SK-N-SH (cell line): ENCODE results near the gene RYR3. TPM values are rescaled to one million over a fixed set of nuclear protein-coding genes. Genes with fewer than 3 reads are reported as not detected.

Source experiments
- CTCF ChIA-PET: fragments of 300-600, 350-600 bp; formaldehyde crosslinking; extraction: SDS; loops from one replicate; lab custom pipeline; 2021; lab: Yijun Ruan, JAX
- POLR2A ChIA-PET: fragments of 350-600 bp; sonication (Branson Sonifier 250); formaldehyde crosslinking; extraction: SDS; loops from one replicate; lab custom pipeline; 2020; ENCODE audit warnings: antibody characterized with exemption, inconsistent platforms; lab: Yijun Ruan, JAX
- DNase-seq: peaks from one replicate; pipeline ENCODE4 v3.0.0; 2012
- H2AFZ ChIP-seq: fragments of 200-600 bp; sonication (generic); 2 replicates; pipeline ENCODE4 v1.8.1; 2016; ENCODE audit warnings: antibody characterized with exemption, mild to moderate bottlenecking, low read depth
- H3F3A ChIP-seq: fragments of 200-600 bp; sonication (generic); replicated peaks from 2 replicates; pipeline ENCODE3; 2016; ENCODE audit warnings: antibody characterized with exemption, mild to moderate bottlenecking; ENCODE audit not compliant: insufficient read depth
- H3K27ac ChIP-seq, 2 experiments: fragments of 200-500 bp in 1 of 2; fragments of 200-600 bp in 1 of 2; sonication (Bioruptor generic) in 1 of 2; sonication (generic), shearing (Covaris generic) in 1 of 2; 2 replicates each; pipeline versions ENCODE4 v1.5.1 to v1.6.1; 2014 to 2016; ENCODE audit warnings: low read depth in 2 of 2, inconsistent platforms in 1 of 2, low read length in 1 of 2, mild to moderate bottlenecking in 1 of 2, mixed read lengths in 1 of 2
- H3K27me3 ChIP-seq: fragments of 200-600 bp; sonication (generic), shearing (Covaris generic); 2 replicates; pipeline ENCODE4 v1.6.1; 2016; ENCODE audit warnings: mixed run types; ENCODE audit not compliant: insufficient read depth
- H3K36me3 ChIP-seq, 2 experiments: fragments of 200-500 bp in 1 of 2; fragments of 200-600 bp in 1 of 2; sonication (Bioruptor generic) in 1 of 2; sonication (generic) in 1 of 2; replicated peaks in 1 of 2; 2 replicates each; pipeline versions ENCODE3 to v1.5.1; 2014 to 2016; ENCODE audit warnings: low read length in 1 of 2, mild to moderate bottlenecking in 1 of 2; ENCODE audit not compliant: insufficient read depth in 2 of 2, control insufficient read depth in 1 of 2
- H3K4me1 ChIP-seq, 2 experiments: fragments of 200-500 bp in 1 of 2; fragments of 200-600 bp in 1 of 2; sonication (Bioruptor generic) in 1 of 2; sonication (generic), shearing (Covaris generic) in 1 of 2; 2 replicates each; pipeline versions ENCODE4 v1.5.1 to v1.6.1; 2014 to 2016; ENCODE audit warnings: low read depth in 1 of 2, low read length in 1 of 2, mixed run types in 1 of 2; ENCODE audit not compliant: insufficient read depth in 2 of 2, control insufficient read depth in 1 of 2
- H3K4me2 ChIP-seq: fragments of 200-600 bp; sonication (generic), shearing (Covaris generic); 2 replicates; pipeline ENCODE4 v1.6.1; 2017; ENCODE audit warnings: mixed run types
- H3K4me3 ChIP-seq, 2 experiments: fragments of 200-500 bp in 1 of 2; fragments of 200-600 bp in 1 of 2; sonication (Bioruptor generic) in 1 of 2; sonication (generic), shearing (Covaris generic) in 1 of 2; 2 replicates each; pipeline versions ENCODE4 v1.5.1 to v1.8.1; 2014 to 2016; ENCODE audit warnings: low read depth in 2 of 2, inconsistent platforms in 1 of 2, low read length in 1 of 2, mild to moderate bottlenecking in 1 of 2, mixed read lengths in 1 of 2, moderate library complexity in 1 of 2
- H3K79me2 ChIP-seq: fragments of 200-600 bp; sonication (generic); 2 replicates; pipeline ENCODE4 v1.8.1; 2017; ENCODE audit warnings: mild to moderate bottlenecking; ENCODE audit not compliant: insufficient read depth
- H3K9ac ChIP-seq: fragments of 200-600 bp; sonication (generic); 2 replicates; pipeline ENCODE4 v1.6.1; 2017; ENCODE audit warnings: mixed run types
- H3K9me2 ChIP-seq: fragments of 200-600 bp; sonication (generic); 2 replicates; pipeline ENCODE4 v1.6.1; 2017; ENCODE audit warnings: mixed run types
- H3K9me3 ChIP-seq: fragments of 200-600 bp; sonication (generic); 2 replicates; pipeline ENCODE4 v1.6.1; 2017; ENCODE audit warnings: mixed run types, mild to moderate bottlenecking, moderate library complexity
- H4K20me1 ChIP-seq: fragments of 200-600 bp; sonication (generic); 2 replicates; pipeline ENCODE4 v1.6.1; 2017; ENCODE audit warnings: mild to moderate bottlenecking, mixed run types; ENCODE audit not compliant: insufficient read depth
- FOXJ3 ChIP-seq: sonication (generic); formaldehyde crosslinking; IDR thresholded peaks from 2 replicates; pipeline ENCODE4 v1.5.1; 2020; ENCODE audit warnings: mild to moderate bottlenecking, missing genetic modification reagents
- FOXM1 ChIP-seq: IDR thresholded peaks from 2 replicates; pipeline ENCODE4 v1.4.0; 2012; ENCODE audit warnings: low read depth, mild to moderate bottlenecking
- IRF3 ChIP-seq: fragments of 150-350 bp; IDR thresholded peaks from 2 replicates; pipeline ENCODE4 v1.6.1; 2016; ENCODE audit warnings: mild to moderate bottlenecking, low read depth, low read length
- MAX ChIP-seq: IDR thresholded peaks from 2 replicates; pipeline ENCODE4 v1.4.0; 2012; ENCODE audit warnings: low read depth
- MXI1 ChIP-seq: IDR thresholded peaks from 2 replicates; pipeline ENCODE4 v1.6.1; 2012; ENCODE audit warnings: mild to moderate bottlenecking, low read depth, low read length, improper control_type of control experiment
- NRF1 ChIP-seq: IDR thresholded peaks from 2 replicates; pipeline ENCODE4 v1.6.1; 2012; ENCODE audit warnings: low read depth, mild to moderate bottlenecking, low read length
- PBX3 ChIP-seq: IDR thresholded peaks from 2 replicates; pipeline ENCODE4; 2012
- REST ChIP-seq: IDR thresholded peaks from 2 replicates; pipeline ENCODE4 v1.6.1; 2012; ENCODE audit warnings: mild to moderate bottlenecking, low read depth, low read length, moderate library complexity
- SMC3 ChIP-seq: IDR thresholded peaks from 2 replicates; pipeline ENCODE4 v1.6.1; 2012; ENCODE audit warnings: low read depth, low read length, improper control_type of control experiment
- TAF1 ChIP-seq: IDR thresholded peaks from 2 replicates; pipeline ENCODE4 v1.6.1; 2012; ENCODE audit warnings: low read depth, mild to moderate bottlenecking, low read length, moderate library complexity, borderline replicate concordance
- TCF12 ChIP-seq: IDR thresholded peaks from 2 replicates; pipeline ENCODE4 v1.4.0; 2012
- USF1 ChIP-seq: IDR thresholded peaks from 2 replicates; pipeline ENCODE4 v1.4.0; 2012; ENCODE audit warnings: low read depth, borderline replicate concordance
- ZBTB33 ChIP-seq: IDR thresholded peaks from 2 replicates; pipeline ENCODE4 v1.4.0; 2012; ENCODE audit warnings: low read depth, borderline replicate concordance
- WGBS: methylation state at CpG from one replicate; pipeline ENCODE4 v1.1.6; 2017; ENCODE audit warnings: low lambda C conversion rate; 5-methylcytosine and 5-hydroxymethylcytosine counted together
- polyA plus RNA-seq, 3 experiments: library from polyadenylated mRNA; depleted of rRNA; stranded (reverse); fragments of >200 nt; gene quantifications; 2 replicates each; pipeline ENCODE4 v1.2.3, GENCODE V29; 2012

RYR3 gene
- polyA plus RNA-seq, 1 of the 3 experiments (the other 2 are of a cell fraction), result 0.02 TPM

GRCh38 chr15:33559207-33559890 is 248.6 kb downstream of the RYR3 start:
- H3K36me3 ChIP-seq, result no peaks in the 10 kb centered on the region
- CTCF ChIA-PET, result no interaction called here
- no peaks in the 10 kb centered on the region for H3K27me3 ChIP-seq
- no peak overlapping the region for H3K4me2 ChIP-seq
- TF ChIP-seq FOXM1 (no peak), NRF1 (no peak), ZBTB33 (no peak), SMC3 (no peak), REST (no peak)
- H3K27ac ChIP-seq, result no peak overlapping the region
- 12% methylated on average over 3 of the region's 3 CpGs for WGBS
- no peak overlapping the region for H3K9ac ChIP-seq
- POLR2A ChIA-PET, result no interaction called here
- no peak overlapping the region for H3K4me3 ChIP-seq
- no peaks in the 10 kb centered on the region for H3K4me1 ChIP-seq
- no peak for DNase-seq
- no peaks in the 10 kb centered on the region for H3K79me2 ChIP-seq
- no peaks in the 10 kb centered on the region for H4K20me1 ChIP-seq
- no peaks in the 10 kb centered on the region for H3K9me3 ChIP-seq
- H2AFZ ChIP-seq, result no peak overlapping the region
- H3K9me2 ChIP-seq, result no peaks in the 10 kb centered on the region
- H3F3A ChIP-seq, result no peaks in the 10 kb centered on the region

- ChIA-PET CTCF (no interaction called here), POLR2A (no interaction called here)
- Histone ChIP-seq H3K4me2 (no peak overlapping the region), H3K4me1 (no peaks in the 10 kb centered on the region), H3K27me3 (no peaks in the 10 kb centered on the region), H3K9me2 (no peaks in the 10 kb centered on the region), H3K9me3 (no peaks in the 10 kb centered on the region), H3K9ac (no peak overlapping the region), H3K4me3 (no peak overlapping the region), H3K36me3 (no peaks in the 10 kb centered on the region), H3K79me2 (no peaks in the 10 kb centered on the region), H3K27ac (no peak overlapping the region), H2AFZ (no peak overlapping the region), H3F3A (no peaks in the 10 kb centered on the region), H4K20me1 (no peaks in the 10 kb centered on the region)
- no peak for DNase-seq
- WGBS, result 42% methylated on average over 3 of the region's 3 CpGs
- no peak for TF ChIP-seq FOXJ3 (CRISPR knock-in tag)
- TF ChIP-seq SMC3, result no peak
- TF ChIP-seq NRF1, result no peak
- TF ChIP-seq USF1, result no peak
- no peak for TF ChIP-seq TCF12
- no peak for TF ChIP-seq IRF3
- TF ChIP-seq MXI1, result no peak
- no peak for TF ChIP-seq PBX3
- TF ChIP-seq TAF1, result no peak
- TF ChIP-seq REST, result no peak
- TF ChIP-seq MAX, result no peak
These were observed 250.6 kb downstream of the RYR3 start for GRCh38 chr15:33561407-33561806.
